Fibroblast of skin of right biceps (primary cell): ENCODE measurements around the gene VCAN.

Experiments
- DNase-seq: peaks from one replicate; pipeline ENCODE4 v3.0.0-alpha.2; 2013

The VCAN gene

DNA sequence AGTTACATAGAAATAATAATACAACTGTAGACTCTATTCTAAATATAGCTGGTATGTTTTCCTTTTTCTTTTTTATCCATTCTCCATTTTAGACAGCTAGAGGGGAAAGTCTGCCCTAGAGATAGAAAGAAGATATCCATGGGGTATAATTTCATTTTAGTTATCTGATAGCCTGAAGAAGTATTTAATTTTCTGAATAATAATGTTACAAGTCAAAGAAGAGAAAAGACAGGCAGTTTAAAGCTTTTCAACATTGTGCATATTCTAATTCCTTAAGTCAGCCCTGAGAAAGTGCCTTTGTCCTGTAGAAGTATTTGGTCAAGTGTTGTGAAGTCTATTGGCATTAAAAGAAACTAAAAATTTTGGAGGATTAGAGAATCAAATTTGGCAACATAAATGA lies 2.5 kb upstream of the VCAN start:
- no peak for DNase-seq

DNA sequence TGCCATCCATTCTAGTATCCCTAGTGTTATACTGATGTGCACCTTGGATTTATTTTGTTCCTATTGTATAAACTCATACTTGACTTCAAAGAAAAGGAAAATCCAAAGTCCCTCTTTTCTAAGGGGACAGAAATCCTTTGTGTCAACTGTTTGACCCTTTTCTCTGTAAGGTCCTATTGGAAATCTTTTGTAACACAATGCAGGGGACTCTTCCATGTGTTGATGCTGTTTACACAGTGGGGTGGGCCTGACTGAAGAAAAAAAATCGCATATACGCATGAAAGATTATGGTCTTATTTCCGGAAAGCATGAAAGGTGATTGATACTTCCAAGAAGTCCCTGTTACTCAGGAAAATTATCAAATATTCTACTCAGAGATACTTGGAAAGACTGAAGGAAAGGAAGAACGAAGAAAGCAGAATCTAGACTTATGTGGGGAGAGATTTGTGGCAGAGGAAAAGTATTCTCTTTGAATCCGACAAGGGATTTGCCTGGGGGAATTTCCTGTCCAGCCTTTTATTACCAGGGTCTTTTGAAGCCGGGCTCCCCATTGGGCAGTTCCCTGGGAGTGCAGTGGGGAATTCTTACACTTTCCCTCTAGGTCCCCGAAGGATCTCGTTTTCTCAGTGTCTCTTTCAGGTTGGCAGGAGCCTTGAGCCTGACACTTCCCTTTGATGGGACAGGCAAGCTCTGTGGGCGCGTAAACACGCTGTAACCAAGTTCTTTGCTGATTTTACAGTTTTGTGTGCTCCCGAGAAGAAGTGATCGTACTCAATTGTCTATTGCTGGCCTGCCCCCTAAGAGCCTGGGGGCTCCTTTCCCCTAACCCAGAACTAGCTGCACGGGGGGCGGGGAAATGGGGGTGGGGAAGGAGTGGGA lies 779 bp upstream of the VCAN start:
- peak; percentile 16 for DNase-seq

DNA sequence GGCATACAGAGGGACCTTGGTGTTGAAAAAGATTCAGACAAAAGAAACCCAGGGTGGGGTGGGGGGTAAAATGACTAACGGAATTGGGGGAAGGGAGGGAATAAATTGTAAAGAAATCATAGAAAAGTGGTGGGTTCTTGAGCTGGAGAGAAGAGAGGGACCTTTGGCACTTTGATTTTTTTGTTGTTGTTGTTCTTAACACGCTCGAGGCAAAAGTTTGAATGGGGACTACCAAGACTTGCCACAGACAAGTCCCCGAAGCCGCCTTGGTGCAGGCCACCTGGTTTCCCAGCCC lies 616 bp downstream of the VCAN start:
- DNase-seq, result peak; percentile 9

DNA sequence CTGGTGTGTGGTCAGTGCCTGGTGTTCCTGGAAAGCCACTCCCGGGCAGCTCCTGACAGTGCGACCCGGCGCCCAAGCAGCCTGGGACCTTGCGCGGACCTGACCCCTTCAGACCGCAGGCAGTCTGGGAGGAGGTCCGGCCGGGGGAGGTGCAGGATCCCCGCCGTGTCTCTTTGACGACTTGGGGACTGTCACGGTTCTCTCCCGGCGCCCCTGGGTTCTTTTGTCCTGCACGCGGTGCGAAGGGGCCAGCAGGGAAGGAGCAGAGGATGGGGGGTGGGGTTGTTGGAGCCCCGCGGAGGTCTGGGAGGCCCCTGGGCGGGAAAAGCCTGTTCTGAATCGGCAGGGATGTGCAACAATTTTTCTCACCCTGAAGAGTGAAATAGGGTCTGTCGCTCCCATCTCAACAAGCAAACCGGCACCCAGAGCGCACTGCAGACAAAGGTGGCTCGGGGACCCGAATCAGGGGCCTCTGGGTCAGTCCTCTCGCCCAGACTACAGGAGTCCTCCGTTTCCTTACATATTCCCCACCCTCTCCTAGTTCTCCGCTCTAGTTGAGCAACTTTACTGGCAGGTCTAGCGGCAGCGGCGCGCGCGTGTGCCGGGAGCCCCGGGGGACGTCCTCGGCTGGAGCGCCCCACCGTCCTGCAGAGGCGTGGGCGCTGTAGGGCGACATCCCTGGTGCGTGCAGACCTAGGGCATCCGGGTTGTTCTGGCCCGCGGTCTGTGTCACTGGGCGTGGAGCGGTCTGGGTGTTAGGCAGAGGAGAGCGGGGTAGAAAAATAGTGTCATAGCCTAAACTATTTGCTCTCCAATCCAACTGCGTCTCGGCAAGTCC lies 1.2 kb downstream of the VCAN start:
- peak; percentile 40 for DNase-seq

GRCh38 chr5:83473346-83474160 lies 2.0 kb downstream of the VCAN start:
- DNase-seq, result peak; percentile 99

GRCh38 chr5:83474161-83474796 lies 2.7 kb downstream of the VCAN start:
- peak; percentile 96 for DNase-seq

DNA sequence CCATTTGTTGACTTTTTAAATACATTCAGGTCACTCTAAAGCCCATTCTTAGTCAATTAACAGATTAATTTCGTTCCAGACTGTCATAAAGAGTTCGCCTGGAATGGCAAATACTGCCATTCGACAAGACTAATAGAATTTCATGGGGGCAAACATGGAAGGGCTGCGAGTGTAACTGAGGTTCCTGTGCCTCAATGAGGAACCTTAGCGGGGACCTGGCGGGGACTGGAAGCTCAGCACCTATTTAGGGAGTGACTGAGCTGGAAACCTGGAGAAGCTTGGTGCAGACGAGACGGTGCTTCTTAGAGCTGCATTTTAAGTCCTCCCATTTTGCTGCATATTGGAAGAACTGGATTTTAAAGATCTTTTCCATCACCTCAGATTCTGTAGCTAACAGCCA lies 3.4 kb downstream of the VCAN start:
- DNase-seq, result peak; percentile 28

GRCh38 chr5:83475391-83475863 lies 3.9 kb downstream of the VCAN start:
- peak; percentile 94 for DNase-seq

DNA sequence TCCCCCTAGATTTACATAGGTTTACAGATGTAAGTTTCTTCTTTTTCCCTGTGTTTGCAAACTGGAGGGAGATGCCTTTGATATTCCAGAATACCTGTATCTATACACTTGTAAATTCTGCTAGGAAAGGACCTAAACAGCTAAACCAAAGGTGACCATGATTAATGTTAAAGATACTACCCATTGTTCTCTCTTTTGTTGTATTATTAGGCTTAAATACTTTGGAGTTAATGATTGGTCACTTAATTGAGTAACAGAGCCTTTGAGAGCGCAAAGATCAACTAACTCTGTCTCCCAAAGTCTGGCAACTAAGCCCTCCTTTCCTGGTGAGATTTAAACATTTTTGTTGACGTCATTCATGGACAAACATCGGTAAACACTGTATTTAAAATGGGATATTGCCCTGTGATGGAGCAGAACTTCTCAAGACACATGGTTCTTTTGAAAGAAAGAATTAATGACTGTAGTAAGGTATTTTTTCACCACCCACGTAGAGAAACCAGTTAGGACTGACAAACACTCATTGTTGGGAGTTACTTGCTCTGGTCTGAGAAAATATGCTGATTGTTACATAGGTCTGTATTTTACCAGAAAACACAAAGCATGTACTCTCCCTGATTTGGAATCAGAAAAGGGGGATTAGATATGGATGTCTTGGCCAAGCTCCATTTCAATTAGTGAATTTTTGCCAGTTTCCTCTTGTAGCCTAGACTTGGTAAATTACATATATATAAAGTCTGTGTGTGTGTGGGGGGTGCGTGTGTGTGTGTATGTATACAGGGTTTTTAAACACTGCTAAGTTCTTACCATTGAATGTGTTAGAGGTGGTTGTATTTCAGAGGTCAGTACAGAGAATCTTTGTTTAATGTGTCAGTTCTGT lies 4.6 kb downstream of the VCAN start:
- DNase-seq, result peak; percentile 49

DNA sequence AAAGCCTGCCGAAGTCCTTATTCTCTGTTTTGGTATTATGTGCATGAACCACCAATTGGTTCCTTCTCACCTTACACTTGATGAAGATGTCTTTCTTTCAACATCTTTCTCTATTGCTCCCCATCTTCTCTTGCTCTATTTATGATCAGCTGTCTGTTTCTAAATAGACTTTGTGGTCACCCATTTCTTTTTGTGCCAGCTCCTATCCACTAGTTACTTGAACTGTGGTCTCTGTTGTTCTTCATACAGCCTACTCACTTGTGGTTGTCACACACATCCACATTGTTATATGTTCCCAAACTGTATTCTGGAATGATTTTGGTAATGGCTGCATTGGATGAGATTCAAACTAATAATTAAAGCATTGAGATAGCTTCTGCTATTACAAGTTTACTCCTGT lies 11.4 kb downstream of the VCAN start:
- no peak for DNase-seq

GRCh38 chr5:83484294-83484693 lies 12.8 kb downstream of the VCAN start:
- DNase-seq, result no peak

DNA sequence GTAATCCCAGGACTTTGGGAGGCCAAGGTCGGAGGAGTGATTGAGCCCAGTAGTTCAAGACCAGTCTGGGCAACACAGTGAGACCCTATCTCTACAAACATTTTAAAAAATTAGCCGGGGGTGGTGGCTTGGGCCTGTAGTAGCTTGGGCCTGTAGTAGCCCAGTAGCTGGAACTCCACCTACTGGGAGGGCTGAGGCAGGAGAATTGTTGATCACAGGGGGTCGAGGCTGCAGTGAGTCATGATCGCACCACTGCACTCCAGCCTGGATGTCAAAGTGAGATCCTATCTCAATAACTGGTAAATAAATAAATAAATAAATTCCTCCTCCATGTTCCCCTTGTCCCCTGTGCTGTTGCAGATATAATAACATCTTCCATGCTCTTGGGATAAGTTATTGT lies 14.3 kb downstream of the VCAN start:
- DNase-seq, result no peak

DNA sequence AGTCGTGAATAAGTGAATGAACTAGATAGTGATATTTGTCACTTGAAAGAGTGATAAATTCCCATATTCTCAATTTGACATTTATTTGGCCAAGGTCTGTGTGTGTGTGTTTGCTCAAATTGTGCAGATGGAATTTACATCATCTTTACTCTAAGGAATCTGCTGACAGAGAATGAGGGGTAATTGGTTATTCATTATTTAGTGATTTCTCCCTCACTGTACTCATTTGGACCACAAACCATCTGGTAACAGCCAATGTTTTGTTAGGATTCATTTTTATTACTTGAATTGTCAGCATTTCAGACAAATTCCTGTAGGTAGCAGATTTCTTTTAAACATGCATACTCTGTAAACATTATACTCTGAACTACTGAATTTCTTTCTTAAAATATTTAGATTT lies 15.6 kb downstream of the VCAN start:
- peak; percentile 55 for DNase-seq

DNA sequence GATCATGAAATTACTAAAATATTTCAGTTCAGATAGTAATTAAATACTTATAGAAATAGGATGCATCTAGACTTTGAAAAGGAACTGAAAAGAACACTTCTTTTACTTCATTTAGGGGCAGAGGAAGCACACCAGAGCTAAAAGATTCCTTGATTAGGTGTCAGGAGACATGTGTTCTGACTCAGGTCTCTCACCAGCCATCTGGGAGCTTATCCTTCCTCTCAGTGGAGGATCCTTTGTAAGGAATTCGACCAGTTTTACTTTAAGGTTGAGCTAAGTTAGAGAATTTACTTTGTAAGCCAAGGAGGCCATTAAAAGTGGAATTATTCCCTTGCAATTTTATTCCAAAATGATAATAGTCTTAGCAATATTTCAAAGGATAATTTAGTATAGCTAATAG lies 16.7 kb downstream of the VCAN start:
- peak; percentile 48 for DNase-seq

DNA sequence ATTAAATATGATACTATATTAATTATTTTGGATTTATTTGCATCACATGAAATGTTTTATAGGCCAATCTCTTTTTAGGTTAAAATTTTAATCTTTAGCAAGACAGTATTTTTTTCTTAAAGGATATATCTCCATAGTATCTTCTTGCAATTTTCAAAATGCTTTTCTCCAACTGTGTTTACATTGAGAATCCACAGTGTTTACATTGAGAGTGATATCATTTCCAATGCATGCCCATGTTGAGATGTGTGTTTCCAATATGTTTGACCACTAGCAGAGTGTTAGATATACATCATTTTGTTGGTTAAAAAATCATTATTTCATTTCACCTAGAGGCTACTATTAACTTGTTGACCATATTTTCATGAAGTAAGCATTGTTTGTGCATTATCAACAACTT lies 17.3 kb downstream of the VCAN start:
- DNase-seq, result peak; percentile 42

DNA sequence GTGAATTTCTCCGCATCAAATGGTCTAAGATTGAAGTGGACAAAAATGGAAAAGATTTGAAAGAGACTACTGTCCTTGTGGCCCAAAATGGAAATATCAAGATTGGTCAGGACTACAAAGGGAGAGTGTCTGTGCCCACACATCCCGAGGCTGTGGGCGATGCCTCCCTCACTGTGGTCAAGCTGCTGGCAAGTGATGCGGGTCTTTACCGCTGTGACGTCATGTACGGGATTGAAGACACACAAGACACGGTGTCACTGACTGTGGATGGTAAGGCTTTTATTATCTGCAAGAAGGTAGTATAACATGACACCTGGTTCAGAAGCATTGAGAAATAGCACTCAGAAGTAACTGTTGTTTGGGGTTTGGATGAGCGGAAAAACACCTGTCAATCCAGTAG lies 18.7 kb downstream of the VCAN start:
- DNase-seq, result no peak

DNA sequence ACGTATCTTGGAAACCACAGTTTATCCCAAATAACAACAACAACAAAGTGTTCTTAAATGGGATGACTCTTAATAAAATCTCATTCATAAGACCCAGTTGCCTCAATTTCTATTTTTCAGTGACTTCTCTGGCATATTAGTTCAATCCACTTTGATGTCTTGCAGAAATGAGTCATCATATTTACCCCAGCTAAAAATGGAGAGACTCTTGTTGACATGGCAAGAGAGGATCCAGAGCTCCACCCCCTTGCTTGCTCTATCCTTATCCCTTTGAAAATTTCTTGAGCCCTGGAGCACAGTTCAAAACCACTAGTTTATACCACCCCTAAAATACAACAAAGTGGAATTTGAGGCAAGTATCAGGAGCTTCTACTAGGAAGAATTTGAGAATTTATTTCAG lies 20.8 kb downstream of the VCAN start:
- no peak for DNase-seq

- DNase-seq, result no peak
Measured at GRCh38 chr5:83493644-83494043, 22.1 kb downstream of the VCAN start.

GRCh38 chr5:83494087-83494620 lies 22.6 kb downstream of the VCAN start:
- DNase-seq, result no peak

DNA sequence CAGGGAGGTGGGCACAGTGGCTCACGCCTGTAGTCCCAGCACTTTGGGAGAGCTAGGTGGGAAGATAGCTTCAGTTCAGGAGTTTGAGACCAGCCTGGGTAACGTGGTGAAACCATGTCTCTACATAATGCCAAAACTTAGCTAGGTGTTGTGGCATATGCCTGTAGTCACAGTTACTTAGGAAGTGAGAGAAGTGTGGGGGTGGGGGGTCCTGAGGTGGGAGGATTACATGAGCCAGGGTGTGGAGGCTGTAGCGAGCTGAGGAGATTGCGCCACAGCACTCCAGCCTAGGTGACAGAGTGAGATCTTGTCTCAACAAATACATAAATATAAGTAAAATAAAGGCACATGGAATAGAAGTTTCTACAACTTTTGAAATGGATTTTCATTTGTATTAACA lies 23.1 kb downstream of the VCAN start:
- no peak for DNase-seq

- DNase-seq, result peak; percentile 26
Measured at GRCh38 chr5:83496626-83497025, 25.1 kb downstream of the VCAN start.
